Motor neuron (in vitro differentiated cells): ENCODE results near the gene ZKSCAN3. TPM values are rescaled to one million over a fixed set of nuclear protein-coding genes. Genes with fewer than 3 reads are reported as not detected.
"Not testable (repeated sequence)": the region's sequence is repeated elsewhere in the genome, so short reads cannot be mapped to it uniquely, and the experiment has no call there.

Source experiments
- ATAC-seq, 8 experiments: fragments of 200-7000 bp; cut with Tn5 transposase; replicated peaks in 6 of 8; 2 replicates each; pipeline ENCODE4 v1.8.0; 2021; ENCODE audit warnings: mild to moderate bottlenecking in 8 of 8, moderate library complexity in 8 of 8
- H3K27ac ChIP-seq, 2 donors: fragments of 250-450 bp; sonication (Bioruptor Pico); 2 replicates each; pipeline ENCODE4 v1.9.0; 2021; ENCODE audit warnings: antibody characterized with exemption in 2 of 2, mild to moderate bottlenecking in 2 of 2, moderate library complexity in 1 of 2
- H3K4me1 ChIP-seq, 2 donors: fragments of 250-450 bp; sonication (Bioruptor Pico); replicated peaks in 1 of 2; 2 replicates each; pipeline ENCODE4 v1.6.1; 2021; ENCODE audit warnings: antibody characterized with exemption in 2 of 2, mild to moderate bottlenecking in 2 of 2, moderate library complexity in 1 of 2
- H3K4me3 ChIP-seq, 5 donors: fragments of 250-450 bp; sonication (Bioruptor Pico); 2 replicates each; pipeline ENCODE4 v1.9.0; 2021; ENCODE audit warnings: antibody characterized with exemption in 5 of 5, mild to moderate bottlenecking in 5 of 5, moderate library complexity in 4 of 5
- WGBS, 10 experiments: fragments of 450-650 bp; shearing (Covaris generic); methylation state at CpG; one replicate each; pipeline ENCODE4 v1.0.0; 2022; 5-methylcytosine and 5-hydroxymethylcytosine counted together
- in situ Hi-C, 9 experiments: fragments of 400-800 bp; cut with MboI; loops; one replicate each; pipeline ENCODE4 v1.15.0; 2021; ENCODE audit warnings: low sequenced_read_pairs in 9 of 9, low pct_unique_long_range_greater_than_20kb in 2 of 9; ENCODE audit not compliant: unreplicated experiment in 9 of 9
- total RNA-seq, 8 experiments: library from RNA; unstranded; fragments of 300-600 nt; gene quantifications; 2 replicates each; pipeline versions ENCODE4 v1.2.3 to v1.2.4, GENCODE V29; 2022

Gene ZKSCAN3
- total RNA-seq, 8 experiments from 2014 or later: 2.5 to 10.3 (median 7.8) TPM

- no peak overlapping the region for H3K4me3 ChIP-seq
- WGBS, 10 experiments: 71 to 100% (median 90%) methylated on average over 1 to 5 of the region's 5 CpGs
- in situ Hi-C loops: no loop called here
- peaks cover 12 to 16% of the 10 kb centered on the region in 2 donors for H3K4me1 ChIP-seq
- peak in 1 of 8 experiments; percentile 8 for ATAC-seq
- no peak overlapping the region for H3K27ac ChIP-seq
These were observed 44.3 kb downstream of the ZKSCAN3 start for GRCh38 chr6:28393912-28394662.

GRCh38 chr6:28395918-28396317 lies 46.2 kb downstream of the ZKSCAN3 start:
- Histone ChIP-seq H3K27ac (no peak overlapping the region), H3K4me3 (no peak overlapping the region), H3K4me1 (peaks cover 12 to 20% of the 10 kb centered on the region in 2 donors)
- 96 to 100% (median 100%) methylated on average over 1 to 4 of the region's 4 CpGs; no CpG with 5 or more reads in 3 of the 10 experiments for WGBS, 10 experiments
- ATAC-seq: no peak
- in situ Hi-C loops: no loop called here

GRCh38 chr6:28399350-28400121 lies 49.8 kb downstream of the ZKSCAN3 start, which contains the start of gene ZSCAN12:
Gene ZSCAN12, minus strand, starts transcription at chr6:28399747. Its CDS starts 1,342 bp downstream, at chr6:28398405.
- peak within 1 kb of the TSS; percentile 82 to 87 for H3K27ac ChIP-seq
- H3K4me1 ChIP-seq: peaks cover 12 to 18% of the 10 kb centered on the region in 2 donors
- in situ Hi-C loops: no loop called here
- peak; percentile 93 to 98 (median 96) for ATAC-seq
- WGBS, 10 experiments: 0 to 17% (median 3%) methylated on average over 4 to 29 of the region's 49 CpGs; no CpG with 5 or more reads in 2 of the 10 experiments
- H3K4me3 ChIP-seq: peak within 1 kb of the TSS; percentile 48 to 90 (median 64)

- 16 to 67% (median 33%) methylated on average over 3 to 8 of the region's 8 CpGs; no CpG with 5 or more reads in 1 of the 10 experiments for WGBS, 10 experiments
- peak overlapping the region; percentile 82 to 87 for H3K27ac ChIP-seq
- in situ Hi-C loops: no loop called here
- peak overlapping the region; percentile 48 to 90 (median 64) for H3K4me3 ChIP-seq
- H3K4me1 ChIP-seq: peaks cover 12 to 15% of the 10 kb centered on the region in 2 donors
- ATAC-seq: no peak
These were observed 50.3 kb downstream of the ZKSCAN3 start for GRCh38 chr6:28400122-28400451.

- ATAC-seq: no peak
These were observed 51.4 kb downstream of the ZKSCAN3 start for GRCh38 chr6:28401172-28401571.

GRCh38 chr6:28402197-28402596 lies 52.5 kb downstream of the ZKSCAN3 start:
- in situ Hi-C loops: no loop called here
- no peak overlapping the region for H3K4me3 ChIP-seq
- 46 to 97% (median 84%) methylated on average over 2 of the region's 2 CpGs; no CpG with 5 or more reads in 1 of the 10 experiments for WGBS, 10 experiments
- no peak overlapping the region for H3K27ac ChIP-seq
- ATAC-seq: no peak
- H3K4me1 ChIP-seq: peaks cover 12% of the 10 kb centered on the region in 2 donors

More at GRCh38 chr6:28401172-28401571, 51.4 kb downstream of the ZKSCAN3 start:
- Histone ChIP-seq H3K27ac (no peak overlapping the region), H3K4me1 (peaks cover 12% of the 10 kb centered on the region in 2 donors), H3K4me3 (no peak overlapping the region)
- in situ Hi-C loops: no loop called here
- 0 to 100% (median 25%) methylated on average over 1 of the region's 1 CpG; no CpG with 5 or more reads in 4 of the 10 experiments for WGBS, 10 experiments

- in situ Hi-C loops, H3K4me3 ChIP-seq, H3K4me1 ChIP-seq, ATAC-seq, H3K27ac ChIP-seq: not testable (repeated sequence)
- WGBS, 10 experiments: 80% methylated on average over 1 of the region's 5 CpGs; no CpG with 5 or more reads in 9 of the 10 experiments
These were observed 54.2 kb downstream of the ZKSCAN3 start for GRCh38 chr6:28403923-28404322.

GRCh38 chr6:28407401-28407800 lies 57.7 kb downstream of the ZKSCAN3 start:
- Histone ChIP-seq H3K27ac (no peak overlapping the region), H3K4me1 (no peaks in the 10 kb centered on the region), H3K4me3 (no peak overlapping the region)
- in situ Hi-C loops: no loop called here
- 40 to 86% (median 63%) methylated on average over 1 to 2 of the region's 2 CpGs for WGBS, 10 experiments
- ATAC-seq: no peak

GRCh38 chr6:28408076-28408802 lies 58.5 kb downstream of the ZKSCAN3 start:
- Histone ChIP-seq H3K27ac (no peak overlapping the region), H3K4me1 (no peaks in the 10 kb centered on the region), H3K4me3 (no peak overlapping the region)
- 33 to 100% (median 85%) methylated on average over 1 to 5 of the region's 5 CpGs for WGBS, 10 experiments
- peak in 1 of 8 experiments; percentile 49 for ATAC-seq
- in situ Hi-C loops: no loop called here

- Histone ChIP-seq H3K27ac (no peak overlapping the region), H3K4me1 (no peaks in the 10 kb centered on the region), H3K4me3 (no peak overlapping the region)
- in situ Hi-C loops: no loop called here
- WGBS, 10 experiments: 38 to 100% (median 100%) methylated on average over 1 to 2 of the region's 2 CpGs; no CpG with 5 or more reads in 1 of the 10 experiments
- no peak for ATAC-seq
These were observed 61.0 kb downstream of the ZKSCAN3 start for GRCh38 chr6:28410767-28411166.

- Histone ChIP-seq H3K27ac (no peak overlapping the region), H3K4me3 (no peak overlapping the region), H3K4me1 (no peaks in the 10 kb centered on the region)
- in situ Hi-C loops: no loop called here
- ATAC-seq: no peak
These were observed 63.9 kb downstream of the ZKSCAN3 start for GRCh38 chr6:28413681-28414080.
